ENCODE measurements around the gene ESYT1. TPM values are rescaled to one million over a fixed set of nuclear protein-coding genes. Genes with fewer than 3 reads are reported as not detected.
"Not testable (repeated sequence)": the region's sequence is repeated elsewhere in the genome, so short reads cannot be mapped to it uniquely, and the experiment has no call there.

The ESYT1 gene
- total RNA-seq, 2 donors from 2014 or later: 66.8 to 167 TPM

GRCh38 chr12:56154818-56155217 is 26.8 kb downstream of the ESYT1 start:
- TF ChIP-seq POLR2A (IDR thresholded peaks at IDR 0.05) (no peak), POLR2AphosphoS5 (IDR thresholded peaks at IDR 0.05) (no peak)
- TF ChIP-seq, protein P1, sequence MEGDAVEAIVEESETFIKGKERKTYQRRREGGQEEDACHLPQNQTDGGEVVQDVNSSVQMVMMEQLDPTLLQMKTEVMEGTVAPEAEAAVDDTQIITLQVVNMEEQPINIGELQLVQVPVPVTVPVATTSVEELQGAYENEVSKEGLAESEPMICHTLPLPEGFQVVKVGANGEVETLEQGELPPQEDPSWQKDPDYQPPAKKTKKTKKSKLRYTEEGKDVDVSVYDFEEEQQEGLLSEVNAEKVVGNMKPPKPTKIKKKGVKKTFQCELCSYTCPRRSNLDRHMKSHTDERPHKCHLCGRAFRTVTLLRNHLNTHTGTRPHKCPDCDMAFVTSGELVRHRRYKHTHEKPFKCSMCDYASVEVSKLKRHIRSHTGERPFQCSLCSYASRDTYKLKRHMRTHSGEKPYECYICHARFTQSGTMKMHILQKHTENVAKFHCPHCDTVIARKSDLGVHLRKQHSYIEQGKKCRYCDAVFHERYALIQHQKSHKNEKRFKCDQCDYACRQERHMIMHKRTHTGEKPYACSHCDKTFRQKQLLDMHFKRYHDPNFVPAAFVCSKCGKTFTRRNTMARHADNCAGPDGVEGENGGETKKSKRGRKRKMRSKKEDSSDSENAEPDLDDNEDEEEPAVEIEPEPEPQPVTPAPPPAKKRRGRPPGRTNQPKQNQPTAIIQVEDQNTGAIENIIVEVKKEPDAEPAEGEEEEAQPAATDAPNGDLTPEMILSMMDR (IDR thresholded peaks at IDR 0.05): no peak
- no peak overlapping the region for H3K27ac ChIP-seq
- no peak overlapping the region for H3K4me3 ChIP-seq
- peaks cover 10% of the 10 kb centered on the region for H3K4me1 ChIP-seq (replicated peaks)
- WGBS: 85% methylated on average over 5 of the region's 5 CpGs
- intact Hi-C loops (cut with DNase I): loop anchor here (5.0 kb wide), 1 partner anchor 38 kb away; the partner anchor contains the start of genes RPL41 and ZC3H10
- DNase-seq (ENCODE audit: low spot score): no peak
- H3K36me3 ChIP-seq: peaks cover 0 to 2% of the 10 kb centered on the region in 2 donors
- no peaks in the 10 kb centered on the region for H3K9me3 ChIP-seq
- H3K27me3 ChIP-seq (replicated peaks; ENCODE audit: insufficient read depth): no peaks in the 10 kb centered on the region

DNA sequence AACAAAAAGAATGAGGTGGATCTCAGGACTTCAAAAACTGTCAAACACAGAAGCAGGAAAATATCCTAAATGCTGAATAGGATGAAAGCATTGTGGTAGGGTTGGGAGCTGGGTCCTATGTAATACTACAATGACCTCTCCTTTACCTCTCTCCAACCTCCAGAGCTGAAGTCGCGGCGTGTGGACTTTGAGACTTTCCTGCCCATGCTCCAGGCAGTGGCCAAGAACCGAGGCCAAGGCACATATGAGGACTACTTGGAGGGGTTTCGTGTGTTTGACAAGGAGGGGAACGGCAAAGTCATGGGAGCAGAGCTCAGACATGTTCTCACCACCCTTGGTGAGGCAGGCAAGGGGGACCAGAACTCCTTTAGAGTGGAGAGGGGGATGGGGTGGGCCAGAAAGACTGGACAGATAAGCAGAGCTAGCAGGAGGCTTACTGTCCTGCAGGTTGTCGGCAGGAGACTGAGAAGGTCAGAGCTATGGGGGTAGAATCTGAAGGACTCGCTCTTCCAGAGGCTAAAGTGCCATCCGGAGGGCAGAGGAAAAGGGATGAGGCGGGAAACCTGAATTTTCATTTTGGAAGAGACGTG is 27.3 kb downstream of the ESYT1 start:
- WGBS: 91% methylated on average over 11 of the region's 11 CpGs
- peaks cover 14% of the 10 kb centered on the region for H3K4me1 ChIP-seq (replicated peaks)
- no peaks in the 10 kb centered on the region for H3K9me3 ChIP-seq
- H3K27me3 ChIP-seq (replicated peaks; ENCODE audit: insufficient read depth): no peaks in the 10 kb centered on the region
- no peak overlapping the region for H3K27ac ChIP-seq
- DNase-seq (ENCODE audit: low spot score): no peak
- peaks cover 0 to 7% of the 10 kb centered on the region in 2 donors for H3K36me3 ChIP-seq
- no peak overlapping the region for H3K4me3 ChIP-seq
- no peak for TF ChIP-seq POLR2AphosphoS5 (IDR thresholded peaks at IDR 0.05)
- TF ChIP-seq POLR2A (IDR thresholded peaks at IDR 0.05): no peak
- TF ChIP-seq, protein P1 (IDR thresholded peaks at IDR 0.05): no peak
- intact Hi-C loops (cut with DNase I): loop anchor here (5.0 kb wide), 1 partner anchor 38 kb away; the partner anchor contains the start of genes RPL41 and ZC3H10

DNA sequence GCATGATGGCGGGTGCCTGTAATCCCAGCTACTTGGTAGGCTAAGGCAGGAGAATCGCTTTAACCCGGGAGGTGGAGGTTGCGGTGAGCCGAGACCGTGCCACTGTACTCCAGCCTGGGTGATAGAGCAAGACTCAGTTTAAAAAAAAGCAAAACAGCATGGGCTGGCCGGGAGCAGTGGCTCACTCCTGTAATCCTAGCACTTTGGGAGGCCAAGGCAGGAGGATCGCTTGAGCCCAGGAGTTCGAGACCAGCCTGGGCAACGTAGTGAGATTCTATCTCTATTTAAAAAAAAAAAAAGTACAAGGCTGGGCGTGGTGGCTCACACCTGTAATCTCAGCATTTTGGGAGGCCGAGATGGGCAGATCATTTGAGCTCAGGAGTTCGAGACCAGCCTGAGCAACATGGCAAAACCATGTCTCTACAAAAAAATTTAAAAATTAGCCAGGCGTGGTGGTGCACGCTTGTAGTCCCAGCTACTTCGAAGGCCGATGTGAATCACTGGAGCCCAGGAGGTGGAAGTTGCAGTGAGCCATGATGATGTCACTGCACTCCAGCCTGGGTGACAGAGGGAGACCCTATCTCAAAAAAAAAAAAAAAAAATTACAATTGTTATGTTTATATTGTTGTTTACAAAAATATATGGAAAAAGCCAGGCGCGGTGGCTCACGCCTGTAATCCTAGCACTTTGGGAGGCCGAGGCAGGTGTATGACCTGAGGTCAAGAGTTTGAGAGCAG is 28.6 kb downstream of the ESYT1 start:
- not testable (repeated sequence) for H3K27me3 ChIP-seq (replicated peaks; ENCODE audit: insufficient read depth); DNase-seq (ENCODE audit: low spot score); H3K9me3 ChIP-seq
- intact Hi-C loops (cut with DNase I): loop anchor here (5.0 kb wide), 1 partner anchor 39 kb away; the partner anchor contains the start of genes RPL41 and ZC3H10
- Histone ChIP-seq H3K27ac (peak overlapping the region; percentile 97 to 98), H3K4me1 (replicated peaks) (peaks cover 13% of the 10 kb centered on the region), H3K4me3 (peak overlapping the region; percentile 58 to 71), H3K36me3 (peaks cover 0 to 12% of the 10 kb centered on the region in 2 donors)
- WGBS: 87% methylated on average over 21 of the region's 21 CpGs

- peak overlapping the region; percentile 97 to 98 for H3K27ac ChIP-seq
- WGBS: 3% methylated on average over 45 of the region's 45 CpGs
- peaks cover 2 to 12% of the 10 kb centered on the region in 2 donors for H3K36me3 ChIP-seq
- H3K4me3 ChIP-seq: peak overlapping the region; percentile 58 to 71
- H3K4me1 ChIP-seq (replicated peaks): peaks cover 12% of the 10 kb centered on the region
- H3K9me3 ChIP-seq: no peaks in the 10 kb centered on the region
- H3K27me3 ChIP-seq (replicated peaks; ENCODE audit: insufficient read depth): no peaks in the 10 kb centered on the region
- DNase-seq (ENCODE audit: low spot score): peak; percentile 75
- intact Hi-C loops (cut with DNase I): loop anchor here (2.0 to 5.0 kb wide), 2 partner anchors 31 to 40 kb away; partner anchors contain the start of genes RPL41 and ZC3H10
- TF ChIP-seq POLR2A (IDR thresholded peaks at IDR 0.05): peak; percentile 59
- TF ChIP-seq, protein P1 (IDR thresholded peaks at IDR 0.05): peak; percentile 45 to 79 (median 62)
- TF ChIP-seq POLR2AphosphoS5 (IDR thresholded peaks at IDR 0.05): peak; percentile 47
These were observed 29.3 kb downstream of the ESYT1 start for GRCh38 chr12:56157201-56158028.
